Spinal cord (tissue), 10 donors: Measurements from ENCODE around the gene HTR1E. TPM values are rescaled to one million over a fixed set of nuclear protein-coding genes. Genes with fewer than 3 reads are reported as not detected.
"Not testable (repeated sequence)": the region's sequence is repeated elsewhere in the genome, so short reads cannot be mapped to it uniquely, and the experiment has no call there.

Experiments used
- DNase-seq, 6 donors: peaks; one replicate each; pipeline versions ENCODE4 v3.0.0 to v3.0.0-alpha.2; 2013 to 2015; ENCODE audit warnings: low spot score in 6 of 6, low read depth in 4 of 6
- H3K27ac ChIP-seq: one replicate; pipeline ENCODE4 v1.5.1; 2013; ENCODE audit warnings: low read depth, low read length, control low read depth
- H3K27me3 ChIP-seq: one replicate; pipeline ENCODE4 v1.6.1; 2013; ENCODE audit warnings: low read length; ENCODE audit not compliant: control insufficient read depth, insufficient read depth
- H3K36me3 ChIP-seq: one replicate; pipeline ENCODE4 v1.6.1; 2013; ENCODE audit warnings: low read length; ENCODE audit not compliant: control insufficient read depth, insufficient read depth
- H3K4me1 ChIP-seq: one replicate; pipeline ENCODE4 v1.6.1; 2013; ENCODE audit warnings: low read length; ENCODE audit not compliant: control insufficient read depth, insufficient read depth
- H3K4me3 ChIP-seq: one replicate; pipeline ENCODE4 v1.5.1; 2013; ENCODE audit warnings: low read depth, low read length, control low read depth
- H3K9me3 ChIP-seq: one replicate; pipeline ENCODE4 v1.6.1; 2013; ENCODE audit warnings: low read length; ENCODE audit not compliant: control insufficient read depth, insufficient read depth
- WGBS: methylation state at CpG from one replicate; pipeline ENCODE4 v1.1.5; 2013; ENCODE audit warnings: missing lambda C conversion rate; ENCODE audit not compliant: insufficient coverage; 5-methylcytosine and 5-hydroxymethylcytosine counted together
- polyA plus RNA-seq, 2 donors: library from polyadenylated mRNA; unstranded; fragments of 120-200 nt; gene quantifications; one replicate each; pipeline ENCODE4 v1.2.1, GENCODE V29; 2013; ENCODE audit not compliant: insufficient read length in 2 of 2
- total RNA-seq, 2 donors: library from RNA; depleted of rRNA in 1 of 2; stranded (reverse); fragments of 120-200 nt in 1 of 2; fragments of >200 nt in 1 of 2; gene quantifications; one replicate each; pipeline versions ENCODE4 v1.2.3 to v1.2.4, GENCODE V29; 2013 to 2014
- donor health status: healthy.

Gene HTR1E
- total and polyA plus RNA-seq, 4 donors: 0.61 to 1.9 (median 1.7) TPM

DNA sequence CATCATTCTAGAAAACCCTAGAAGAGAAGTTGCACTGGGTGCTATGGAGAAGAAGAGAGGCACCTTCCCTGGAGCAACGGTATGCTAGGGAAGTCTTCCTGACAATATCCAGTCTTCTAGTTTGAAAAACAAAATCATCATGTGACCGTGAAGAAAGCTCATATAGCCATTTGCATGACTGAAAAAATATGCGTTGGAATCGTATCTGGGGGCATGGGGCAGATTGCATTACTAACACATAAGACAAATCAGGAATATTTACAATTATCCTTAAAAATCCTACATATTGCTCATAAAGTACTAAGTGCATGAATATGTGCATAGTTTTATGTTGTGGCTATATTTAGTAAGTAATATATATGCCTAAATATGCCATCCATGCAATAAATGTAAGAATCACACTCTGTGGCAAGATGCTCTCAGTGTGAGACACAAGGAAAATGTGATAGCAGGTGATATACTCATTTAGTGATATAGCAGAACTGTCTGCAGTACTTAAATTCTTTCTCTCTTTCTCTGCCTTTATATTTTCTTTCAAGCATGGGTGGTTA lies 26.8 kb downstream of the HTR1E start:
- H3K27me3 ChIP-seq: no peaks in the 10 kb centered on the region
- H3K9me3 ChIP-seq: no peaks in the 10 kb centered on the region
- no peak overlapping the region for H3K4me3 ChIP-seq
- H3K27ac ChIP-seq: no peak overlapping the region
- no peak for DNase-seq
- H3K36me3 ChIP-seq: no peaks in the 10 kb centered on the region
- H3K4me1 ChIP-seq: no peaks in the 10 kb centered on the region
- no CpG with 5 or more reads among the region's 4 CpGs for WGBS

DNA sequence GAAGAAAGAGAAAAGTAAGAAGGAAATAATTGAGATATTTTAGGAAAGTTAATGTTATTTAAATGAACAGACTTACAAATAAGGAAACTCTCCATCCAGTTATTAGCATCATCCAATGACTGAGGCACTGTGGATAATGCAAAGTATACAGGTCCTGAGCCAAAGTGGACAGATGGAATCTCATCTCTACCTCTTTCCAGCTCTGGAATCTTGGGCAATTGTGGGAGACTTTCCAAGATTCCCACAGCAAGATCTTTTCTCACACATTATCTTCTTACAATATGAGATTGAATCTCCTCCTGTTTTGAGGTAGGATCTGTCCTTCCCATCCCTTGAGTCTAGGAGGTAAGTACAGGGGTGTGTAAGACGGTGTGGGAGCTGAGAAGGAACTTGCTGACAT lies 28.9 kb downstream of the HTR1E start:
- 91% methylated on average over 1 of the region's 1 CpG for WGBS
- DNase-seq: no peak
- H3K4me3 ChIP-seq: no peak overlapping the region
- H3K27me3 ChIP-seq: no peaks in the 10 kb centered on the region
- H3K9me3 ChIP-seq: no peaks in the 10 kb centered on the region
- H3K4me1 ChIP-seq: no peaks in the 10 kb centered on the region
- H3K36me3 ChIP-seq: no peaks in the 10 kb centered on the region
- no peak overlapping the region for H3K27ac ChIP-seq

DNA sequence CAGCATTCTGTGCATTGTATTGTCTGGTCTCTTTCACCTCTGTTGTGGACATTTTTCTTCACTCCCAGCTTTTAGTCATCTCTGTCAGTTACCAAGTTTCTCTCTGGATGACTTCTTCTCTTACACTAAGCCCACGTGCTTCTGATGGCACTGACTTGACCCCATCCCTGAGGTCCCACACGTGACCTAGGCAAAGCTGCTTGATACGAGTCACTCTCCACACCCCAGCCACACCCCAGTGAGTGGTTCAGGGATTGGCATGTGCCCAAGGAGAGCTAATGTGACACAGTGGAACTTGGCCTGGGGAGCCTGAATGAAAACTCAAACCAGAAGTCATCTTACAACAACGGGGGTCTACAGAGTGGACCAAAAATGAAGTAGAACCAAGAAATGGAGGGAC lies 32.2 kb downstream of the HTR1E start:
- 90% methylated on average over 4 of the region's 4 CpGs for WGBS
- no peak overlapping the region for H3K27ac ChIP-seq
- no peaks in the 10 kb centered on the region for H3K36me3 ChIP-seq
- DNase-seq: no peak
- H3K9me3 ChIP-seq: no peaks in the 10 kb centered on the region
- H3K4me3 ChIP-seq: no peak overlapping the region
- H3K27me3 ChIP-seq: no peaks in the 10 kb centered on the region
- H3K4me1 ChIP-seq: no peaks in the 10 kb centered on the region

DNA sequence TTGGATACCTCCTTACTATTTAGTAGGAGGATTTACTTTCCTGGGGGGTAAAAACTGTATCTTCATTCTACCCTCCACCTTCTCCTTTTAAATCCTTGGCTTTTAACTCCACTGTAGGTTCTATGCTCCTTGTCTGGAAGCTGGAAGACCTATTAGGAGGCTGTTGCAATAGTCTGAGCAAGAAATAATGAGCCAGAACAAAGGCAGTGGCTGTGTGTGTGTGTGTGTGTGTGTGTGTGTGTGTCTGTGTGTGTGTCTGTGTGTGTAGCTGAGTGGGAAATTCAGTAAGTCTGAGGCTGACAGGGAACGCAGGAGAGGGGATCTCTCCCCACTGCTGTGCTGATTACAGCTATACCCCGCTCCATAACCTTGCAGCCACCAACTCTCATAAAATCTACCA lies 35.8 kb downstream of the HTR1E start:
- no peaks in the 10 kb centered on the region for H3K9me3 ChIP-seq
- no peak overlapping the region for H3K4me3 ChIP-seq
- H3K27ac ChIP-seq: no peak overlapping the region
- DNase-seq: peak in 1 of 6 donors; percentile 50
- H3K36me3 ChIP-seq: no peaks in the 10 kb centered on the region
- no peaks in the 10 kb centered on the region for H3K27me3 ChIP-seq
- no CpG with 5 or more reads among the region's 2 CpGs for WGBS
- no peaks in the 10 kb centered on the region for H3K4me1 ChIP-seq

DNA sequence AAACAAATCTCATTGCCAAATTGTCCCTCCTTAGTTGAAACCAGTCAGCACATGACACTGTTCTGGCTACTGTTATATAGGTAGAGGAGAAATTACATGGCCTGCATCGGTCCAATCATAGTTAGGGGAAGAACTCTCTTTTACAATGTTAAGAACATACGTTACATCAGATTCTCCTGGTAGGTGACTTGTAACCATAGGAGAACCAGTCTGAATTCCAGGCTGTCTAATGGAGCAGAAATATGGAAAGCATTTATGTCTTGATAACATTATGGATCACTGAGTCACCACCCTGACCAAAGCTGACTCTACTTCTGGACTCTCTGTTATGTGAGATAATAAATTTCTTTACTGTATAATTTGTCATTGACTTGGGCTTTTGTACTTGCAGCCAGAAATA lies 40.9 kb downstream of the HTR1E start:
- H3K27ac ChIP-seq: no peak overlapping the region
- H3K4me3 ChIP-seq: no peak overlapping the region
- H3K27me3 ChIP-seq: no peaks in the 10 kb centered on the region
- DNase-seq: no peak
- no peaks in the 10 kb centered on the region for H3K36me3 ChIP-seq
- H3K4me1 ChIP-seq: no peaks in the 10 kb centered on the region
- WGBS: no CpG with 5 or more reads among the region's 2 CpGs
- H3K9me3 ChIP-seq: no peaks in the 10 kb centered on the region

GRCh38 chr6:87001494-87001893 lies 64.2 kb downstream of the HTR1E start:
- no peaks in the 10 kb centered on the region for H3K27me3 ChIP-seq
- peaks cover 2% of the 10 kb centered on the region for H3K9me3 ChIP-seq
- no peak for DNase-seq
- no peak overlapping the region for H3K4me3 ChIP-seq
- H3K4me1 ChIP-seq: no peaks in the 10 kb centered on the region
- no peaks in the 10 kb centered on the region for H3K36me3 ChIP-seq
- H3K27ac ChIP-seq: no peak overlapping the region

DNA sequence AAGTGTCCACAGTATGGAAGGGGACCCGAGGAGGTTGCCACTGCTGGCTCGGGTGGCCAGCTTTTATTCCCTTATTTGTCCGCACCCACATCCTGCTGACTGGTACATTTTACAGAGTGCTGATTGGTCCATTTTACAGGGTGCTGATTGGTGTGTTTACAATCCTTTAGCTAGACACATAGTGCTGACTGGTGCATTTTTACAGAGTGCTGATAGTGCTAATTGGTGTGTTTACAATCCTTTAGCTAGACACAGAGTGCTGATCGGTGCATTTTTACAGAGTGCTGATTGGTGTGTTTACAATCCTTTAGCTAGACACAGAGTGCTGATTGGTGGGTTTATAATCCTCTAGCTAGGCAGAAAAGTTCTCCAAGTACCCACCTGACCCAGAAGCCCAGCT lies 65.1 kb downstream of the HTR1E start:
- DNase-seq, H3K4me1 ChIP-seq, H3K9me3 ChIP-seq, H3K27ac ChIP-seq, H3K27me3 ChIP-seq, H3K4me3 ChIP-seq, H3K36me3 ChIP-seq: not testable (repeated sequence)
- 83% methylated on average over 1 of the region's 4 CpGs for WGBS

- not testable (repeated sequence) for H3K27ac ChIP-seq, H3K36me3 ChIP-seq, H3K4me1 ChIP-seq, H3K4me3 ChIP-seq, H3K9me3 ChIP-seq, H3K27me3 ChIP-seq, DNase-seq
- no CpG with 5 or more reads among the region's 2 CpGs for WGBS
These were observed 69.2 kb downstream of the HTR1E start for GRCh38 chr6:87006541-87006940.

DNA sequence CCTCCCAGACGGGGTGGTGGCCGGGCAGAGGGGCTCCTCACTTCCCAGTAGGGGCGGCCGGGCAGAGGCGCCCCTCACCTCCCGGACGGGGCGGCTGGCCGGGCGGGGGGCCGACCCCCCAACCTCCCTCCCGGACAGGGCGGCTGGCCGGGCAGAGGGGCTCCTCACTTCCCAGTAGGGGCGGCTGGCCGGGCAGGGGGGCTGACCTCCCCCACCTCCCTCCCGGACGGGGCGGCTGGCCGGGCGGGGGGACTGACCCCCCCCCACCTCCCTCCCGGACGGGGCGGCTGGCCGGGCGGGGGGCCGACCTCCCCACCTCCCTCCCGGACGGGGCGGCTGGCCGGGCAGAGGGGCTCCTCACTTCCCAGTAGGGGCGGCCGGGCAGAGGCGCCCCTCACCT lies 72.3 kb downstream of the HTR1E start:
- not testable (repeated sequence) for H3K36me3 ChIP-seq, H3K9me3 ChIP-seq, H3K4me1 ChIP-seq, H3K27ac ChIP-seq, H3K4me3 ChIP-seq, H3K27me3 ChIP-seq, DNase-seq
- WGBS: no CpG with 5 or more reads among the region's 34 CpGs

- Histone ChIP-seq H3K36me3 (no peaks in the 10 kb centered on the region), H3K4me3 (no peak overlapping the region), H3K4me1 (no peaks in the 10 kb centered on the region), H3K27ac (no peak overlapping the region), H3K27me3 (no peaks in the 10 kb centered on the region), H3K9me3 (peaks cover 3% of the 10 kb centered on the region)
- no CpG with 5 or more reads among the region's 3 CpGs for WGBS
- DNase-seq: no peak
These were observed 74.7 kb downstream of the HTR1E start for GRCh38 chr6:87012035-87012434.
